MG63 (cell line): ENCODE data around the gene UBE3D. TPM values are rescaled to one million over a fixed set of nuclear protein-coding genes. Genes with fewer than 3 reads are reported as not detected.
"Not testable (repeated sequence)": the region's sequence is repeated elsewhere in the genome, so short reads cannot be mapped to it uniquely, and the experiment has no call there.

ENCODE experiments used
- DNase-seq: peaks from one replicate; pipeline ENCODE4 v3.0.0-alpha.2; 2020
- H3K27me3 ChIP-seq: fragments of 250-450 bp; sonication (Bioruptor Pico); 2 replicates; pipeline ENCODE4 v1.5.1; 2020; ENCODE audit warnings: mild to moderate bottlenecking, moderate library complexity
- H3K36me3 ChIP-seq: fragments of 250-450 bp; sonication (Bioruptor Pico); 2 replicates; pipeline ENCODE4 v1.5.1; 2020; ENCODE audit warnings: mild to moderate bottlenecking, moderate library complexity
- H3K4me3 ChIP-seq: fragments of 250-450 bp; sonication (Bioruptor Pico); 2 replicates; pipeline ENCODE4 v1.5.1; 2020; ENCODE audit warnings: mild to moderate bottlenecking, moderate library complexity
- H3K9me3 ChIP-seq: fragments of 250-450 bp; sonication (Bioruptor Pico); 2 replicates; pipeline ENCODE4 v1.5.1; 2020; ENCODE audit warnings: mild to moderate bottlenecking, moderate library complexity
- total RNA-seq: library from RNA; depleted of rRNA; stranded (reverse); fragments of >200 nt; shearing (Covaris generic); gene quantifications from 2 replicates; pipeline ENCODE4 v1.2.3, GENCODE V29; 2014; ENCODE audit warnings: low replicate concordance

Gene UBE3D
- total RNA-seq, 1 experiment from 2014 or later, result 5.9 TPM

- Histone ChIP-seq H3K27me3 (no peaks in the 10 kb centered on the region), H3K4me3 (no peak overlapping the region), H3K36me3 (no peaks in the 10 kb centered on the region), H3K9me3 (0 out of 2 replicates have a peak, but pooled peaks cover 2% of the 10 kb centered on the region)
- DNase-seq, result peak; percentile 67
Measured at GRCh38 chr6:82875573-82876185, 190.0 kb downstream of the UBE3D start.

GRCh38 chr6:82874867-82875266, 190.8 kb downstream of the UBE3D start:
- DNase-seq, result no peak
- Histone ChIP-seq H3K4me3 (no peak overlapping the region), H3K36me3 (no peaks in the 10 kb centered on the region), H3K27me3 (no peaks in the 10 kb centered on the region), H3K9me3 (0 out of 2 replicates have a peak, but pooled peaks cover 2% of the 10 kb centered on the region)

- no peak for DNase-seq
- Histone ChIP-seq H3K36me3 (no peaks in the 10 kb centered on the region), H3K9me3 (0 out of 2 replicates have a peak, but pooled peaks cover 2% of the 10 kb centered on the region), H3K4me3 (no peak overlapping the region), H3K27me3 (no peaks in the 10 kb centered on the region)
Measured at GRCh38 chr6:82872185-82872584, 193.5 kb downstream of the UBE3D start.

GRCh38 chr6:82870582-82871172, 195.0 kb downstream of the UBE3D start:
- DNase-seq, result no peak
- no peaks in the 10 kb centered on the region for H3K36me3 ChIP-seq
- H3K4me3 ChIP-seq, result no peak overlapping the region
- 0 out of 2 replicates have a peak, but pooled peaks cover 2% of the 10 kb centered on the region for H3K9me3 ChIP-seq
- H3K27me3 ChIP-seq, result no peaks in the 10 kb centered on the region

GRCh38 chr6:82869493-82869892, 196.1 kb downstream of the UBE3D start:
- no peaks in the 10 kb centered on the region for H3K36me3 ChIP-seq
- H3K4me3 ChIP-seq, result no peak overlapping the region
- no peaks in the 10 kb centered on the region for H3K27me3 ChIP-seq
- H3K9me3 ChIP-seq, result 0 out of 2 replicates have a peak, but pooled peaks cover 2% of the 10 kb centered on the region
- DNase-seq, result no peak

GRCh38 chr6:82867946-82868345, 197.7 kb downstream of the UBE3D start:
- Histone ChIP-seq H3K4me3 (no peak overlapping the region), H3K9me3 (peaks cover 6% of the 10 kb centered on the region), H3K27me3 (no peaks in the 10 kb centered on the region), H3K36me3 (no peaks in the 10 kb centered on the region)
- no peak for DNase-seq

- H3K36me3 ChIP-seq, result no peaks in the 10 kb centered on the region
- DNase-seq, result no peak
- no peaks in the 10 kb centered on the region for H3K27me3 ChIP-seq
- H3K9me3 ChIP-seq, result peaks cover 4% of the 10 kb centered on the region
- no peak overlapping the region for H3K4me3 ChIP-seq
Measured at GRCh38 chr6:82866446-82866845, 199.2 kb downstream of the UBE3D start.

- no peaks in the 10 kb centered on the region for H3K27me3 ChIP-seq
- DNase-seq, result no peak
- H3K9me3 ChIP-seq, result peaks cover 4% of the 10 kb centered on the region
- H3K36me3 ChIP-seq, result no peaks in the 10 kb centered on the region
- H3K4me3 ChIP-seq, result no peak overlapping the region
Measured at GRCh38 chr6:82865461-82865860, 200.2 kb downstream of the UBE3D start.

- no peak for DNase-seq
- Histone ChIP-seq H3K27me3 (no peaks in the 10 kb centered on the region), H3K9me3 (peaks cover 4% of the 10 kb centered on the region), H3K4me3 (no peak overlapping the region), H3K36me3 (no peaks in the 10 kb centered on the region)
Measured at GRCh38 chr6:82863781-82864180, 201.9 kb downstream of the UBE3D start.

- H3K9me3 ChIP-seq, result peaks cover 4% of the 10 kb centered on the region
- no peak for DNase-seq
- H3K27me3 ChIP-seq, result no peaks in the 10 kb centered on the region
- no peaks in the 10 kb centered on the region for H3K36me3 ChIP-seq
- no peak overlapping the region for H3K4me3 ChIP-seq
Measured at GRCh38 chr6:82862543-82862942, 203.1 kb downstream of the UBE3D start.

GRCh38 chr6:82861121-82861520, 204.5 kb downstream of the UBE3D start:
- DNase-seq, result no peak
- no peaks in the 10 kb centered on the region for H3K27me3 ChIP-seq
- no peaks in the 10 kb centered on the region for H3K36me3 ChIP-seq
- peaks cover 4% of the 10 kb centered on the region for H3K9me3 ChIP-seq
- H3K4me3 ChIP-seq, result no peak overlapping the region

- not testable (repeated sequence) for H3K27me3 ChIP-seq, H3K9me3 ChIP-seq, H3K36me3 ChIP-seq, H3K4me3 ChIP-seq, DNase-seq
Measured at GRCh38 chr6:82856077-82856476, 209.6 kb downstream of the UBE3D start.

- not testable (repeated sequence) for H3K9me3 ChIP-seq, H3K4me3 ChIP-seq, H3K36me3 ChIP-seq, H3K27me3 ChIP-seq, DNase-seq
Measured at GRCh38 chr6:82852904-82853303, 212.7 kb downstream of the UBE3D start.

- no peak for DNase-seq
- H3K4me3 ChIP-seq, result no peak overlapping the region
- no peaks in the 10 kb centered on the region for H3K36me3 ChIP-seq
- no peaks in the 10 kb centered on the region for H3K27me3 ChIP-seq
- H3K9me3 ChIP-seq, result no peaks in the 10 kb centered on the region
Measured at GRCh38 chr6:82843291-82843885, 222.3 kb downstream of the UBE3D start.

GRCh38 chr6:82842721-82843120, 222.9 kb downstream of the UBE3D start:
- H3K9me3 ChIP-seq, result no peaks in the 10 kb centered on the region
- no peak overlapping the region for H3K4me3 ChIP-seq
- H3K27me3 ChIP-seq, result no peaks in the 10 kb centered on the region
- DNase-seq, result peak; percentile 81
- H3K36me3 ChIP-seq, result no peaks in the 10 kb centered on the region
